Fibroblast of lung (primary cell): ENCODE measurements around the gene RRP12. TPM values are rescaled to one million over a fixed set of nuclear protein-coding genes. Genes with fewer than 3 reads are reported as not detected.

Experiments
- DNase-seq, 2 donors: peaks; one replicate each; pipeline versions ENCODE4 v3.0.0 to v3.0.0-alpha.2; 2010; ENCODE audit warnings: low read depth in 2 of 2
- H2AFZ ChIP-seq: 2 replicates; pipeline ENCODE4 v1.5.1; 2012; ENCODE audit warnings: low read length, control low read depth, inconsistent platforms
- H3K27ac ChIP-seq: 2 replicates; pipeline ENCODE4 v1.5.1; 2011; ENCODE audit warnings: low read length, control low read depth; ENCODE audit not compliant: insufficient read depth
- H3K27me3 ChIP-seq: 2 replicates; pipeline ENCODE4 v1.5.1; 2011; ENCODE audit warnings: mild to moderate bottlenecking, low read length; ENCODE audit not compliant: control insufficient read depth, insufficient read depth
- H3K36me3 ChIP-seq: 2 replicates; pipeline ENCODE4 v1.5.1; 2011; ENCODE audit warnings: low read length; ENCODE audit not compliant: control insufficient read depth, insufficient read depth
- H3K4me1 ChIP-seq: 2 replicates; pipeline ENCODE4 v1.5.1; 2011; ENCODE audit warnings: low read length; ENCODE audit not compliant: control insufficient read depth, insufficient read depth; ENCODE audit errors: extremely low read depth
- H3K4me2 ChIP-seq: 2 replicates; pipeline ENCODE4 v1.5.1; 2011; ENCODE audit warnings: low read length, control low read depth; ENCODE audit not compliant: insufficient read depth; ENCODE audit errors: extremely low read depth
- H3K4me3 ChIP-seq, 4 experiments: fragments of 200-600 bp in 1 of 4; sonication (generic) in 1 of 4; replicated peaks in 1 of 4; 2 replicates each; pipeline ENCODE4 v1.5.1; 2011 to 2016; ENCODE audit warnings: low read length in 4 of 4, low read depth in 3 of 4, mild to moderate bottlenecking in 3 of 4, control low read depth in 2 of 4, inconsistent platforms in 1 of 4, mixed read lengths in 1 of 4; ENCODE audit not compliant: insufficient read depth in 1 of 4; ENCODE audit errors: control extremely low read depth in 1 of 4
- H3K79me2 ChIP-seq: 2 replicates; pipeline ENCODE4 v1.5.1; 2012; ENCODE audit warnings: mild to moderate bottlenecking, low read length, inconsistent platforms; ENCODE audit not compliant: control insufficient read depth, insufficient read depth
- H3K9ac ChIP-seq: 2 replicates; pipeline ENCODE4 v1.5.1; 2011; ENCODE audit warnings: mild to moderate bottlenecking, low read length, control low read depth; ENCODE audit not compliant: insufficient read depth
- H3K9me3 ChIP-seq: 2 replicates; pipeline ENCODE4 v1.5.1; 2012; ENCODE audit warnings: low read depth, low read length; ENCODE audit not compliant: control insufficient read depth, insufficient read depth
- H4K20me1 ChIP-seq: 2 replicates; pipeline ENCODE4 v1.5.1; 2011; ENCODE audit warnings: low read length; ENCODE audit not compliant: control insufficient read depth, insufficient read depth; ENCODE audit errors: extremely low read depth
- CTCF ChIP-seq, 2 donors: IDR thresholded peaks in 1 of 2; conservative IDR thresholded peaks in 1 of 2; 1 replicate in 1 of 2; 2 replicates in 1 of 2; pipeline ENCODE4 v1.5.1; 2011 to 2012; ENCODE audit warnings: low read length in 2 of 2, control low read depth in 1 of 2, inconsistent platforms in 1 of 2, low read depth in 1 of 2, mild to moderate bottlenecking in 1 of 2
- EZH2 ChIP-seq: IDR thresholded peaks from 2 replicates; pipeline ENCODE4 v1.5.1; 2012; ENCODE audit warnings: low read length, control low read depth, mild to moderate bottlenecking; ENCODE audit errors: missing control alignments
- polyA plus RNA-seq, 2 donors: library from polyadenylated mRNA; depleted of rRNA in 1 of 2; stranded (reverse) in 1 of 2; unstranded in 1 of 2; fragments of >200 nt; gene quantifications; 2 replicates each; pipeline ENCODE4 v1.2.1, GENCODE V29; 2011 to 2012; ENCODE audit warnings: missing spikeins in 1 of 2
- total RNA-seq: library from RNA; depleted of rRNA; stranded (reverse); fragments of >200 nt; gene quantifications from 2 replicates; pipeline ENCODE4 v1.2.1, GENCODE V29; 2014

RRP12 gene
- total and polyA plus RNA-seq, 2 donors (not counting 1 experiment from before 2014, with no cell fraction given): 6.1 to 10.7 TPM

DNA sequence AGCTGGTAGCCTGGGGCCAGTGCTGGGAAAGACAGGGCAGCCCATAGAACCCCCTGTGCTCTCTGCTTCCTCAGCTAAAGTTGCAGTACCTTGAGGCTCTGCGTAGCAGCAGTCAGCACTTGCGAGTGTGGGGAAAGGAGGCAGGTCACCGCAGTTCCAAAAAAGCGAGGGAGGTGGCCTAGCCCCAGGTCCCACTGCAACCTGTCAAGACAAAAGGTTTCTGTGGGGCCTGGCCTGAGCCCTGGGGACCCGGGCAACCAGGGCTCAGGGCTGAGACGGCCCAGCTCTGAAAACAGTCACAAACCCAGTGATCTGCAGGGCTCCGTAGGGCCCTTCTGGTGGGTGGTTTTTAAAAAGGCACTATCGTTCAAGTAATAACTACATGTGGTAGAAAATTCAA, 19.5 kb downstream of the RRP12 start:
- H3K9ac ChIP-seq: no peak overlapping the region
- H3K36me3 ChIP-seq: peaks cover 13% of the 10 kb centered on the region
- H3K4me2 ChIP-seq: no peak overlapping the region
- no peaks in the 10 kb centered on the region for H3K9me3 ChIP-seq
- no peak for DNase-seq
- H3K4me1 ChIP-seq: no peaks in the 10 kb centered on the region
- H2AFZ ChIP-seq: no peak overlapping the region
- H3K27ac ChIP-seq: no peak overlapping the region
- no peaks in the 10 kb centered on the region for H4K20me1 ChIP-seq
- H3K4me3 ChIP-seq: no peak overlapping the region
- no peaks in the 10 kb centered on the region for H3K79me2 ChIP-seq
- TF ChIP-seq CTCF (conservative IDR thresholded peaks at IDR 0.05 in 1 of 2, IDR thresholded peaks at IDR 0.05 in 1 of 2; ENCODE audit: low read depth in 1 of 2, low read length in 2 of 2) (no peak), EZH2 (no peak)
- H3K27me3 ChIP-seq: no peaks in the 10 kb centered on the region

DNA sequence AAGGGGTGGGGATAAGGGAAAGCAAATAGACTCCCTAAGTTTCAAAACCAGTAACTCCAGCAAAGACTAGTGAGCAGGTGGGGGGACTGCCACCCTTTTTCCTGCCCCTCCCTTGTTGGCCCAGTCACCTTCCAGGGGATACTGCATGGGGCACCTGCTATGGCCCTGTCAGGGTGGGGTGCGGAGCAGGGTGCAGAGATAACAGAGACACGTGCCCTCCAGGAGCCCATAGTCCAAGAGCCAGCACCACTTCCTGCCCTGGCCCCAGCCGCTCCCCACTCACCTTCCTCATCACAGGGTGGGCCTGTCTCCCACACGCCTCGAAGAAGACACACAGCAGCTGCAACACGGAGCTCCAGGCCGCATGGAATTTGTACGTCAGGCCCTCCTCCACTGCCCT, 20.6 kb downstream of the RRP12 start:
- TF ChIP-seq EZH2 (no peak), CTCF (conservative IDR thresholded peaks at IDR 0.05 in 1 of 2, IDR thresholded peaks at IDR 0.05 in 1 of 2; ENCODE audit: low read depth in 1 of 2, low read length in 2 of 2) (no peak)
- no peaks in the 10 kb centered on the region for H3K27me3 ChIP-seq
- H3K9me3 ChIP-seq: no peaks in the 10 kb centered on the region
- H3K27ac ChIP-seq: no peak overlapping the region
- H2AFZ ChIP-seq: no peak overlapping the region
- H3K36me3 ChIP-seq: peaks cover 10% of the 10 kb centered on the region
- H3K4me1 ChIP-seq: no peaks in the 10 kb centered on the region
- H3K9ac ChIP-seq: no peak overlapping the region
- no peaks in the 10 kb centered on the region for H4K20me1 ChIP-seq
- H3K4me2 ChIP-seq: no peak overlapping the region
- H3K4me3 ChIP-seq: no peak overlapping the region
- DNase-seq: no peak
- H3K79me2 ChIP-seq: no peaks in the 10 kb centered on the region

DNA sequence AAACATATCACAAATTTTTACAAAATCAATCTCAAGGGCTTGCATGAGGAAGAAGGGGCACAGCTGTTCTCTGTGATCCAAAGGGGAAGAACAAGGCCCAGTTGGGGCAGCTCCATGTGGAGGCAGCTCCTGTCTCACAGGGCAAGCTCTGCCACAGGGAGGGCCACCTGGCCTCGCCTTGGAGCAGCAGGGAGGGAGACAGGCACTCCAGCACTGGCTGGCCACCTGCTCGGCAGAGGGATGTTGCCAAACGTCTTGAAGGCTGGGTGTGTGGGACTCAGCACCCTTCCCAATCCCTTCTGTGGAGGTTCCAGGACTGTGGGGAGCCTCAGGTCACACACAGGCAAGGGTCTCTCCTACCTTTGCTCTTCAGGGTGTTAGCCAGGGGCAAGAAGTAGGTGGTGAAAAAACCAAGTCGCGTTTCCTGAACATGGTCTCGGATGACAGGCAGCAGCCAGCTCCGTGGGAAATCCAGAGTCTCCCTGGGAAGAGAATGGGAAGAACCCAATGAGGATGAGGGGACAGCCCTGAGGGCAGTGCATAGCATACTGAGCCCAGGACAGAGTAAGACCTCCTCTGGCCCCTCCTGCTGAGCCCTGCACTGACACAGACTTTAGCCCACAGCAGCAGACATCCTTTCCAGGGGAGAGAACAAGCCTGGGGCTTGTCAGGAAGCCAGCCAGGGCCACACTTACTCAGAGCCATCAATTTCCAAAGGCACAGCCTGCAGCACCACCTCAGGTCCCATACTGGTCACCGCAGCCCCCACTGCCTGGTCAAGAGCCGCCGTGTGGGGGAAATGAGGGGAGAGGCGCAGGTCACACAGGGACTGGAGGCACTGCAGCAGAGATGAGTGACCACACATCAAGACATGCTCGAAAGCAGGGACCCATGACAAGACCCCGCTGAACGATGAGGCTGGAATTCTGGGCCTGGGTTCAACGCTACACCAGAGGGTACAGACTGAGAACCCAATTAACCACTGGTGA, 21.9 kb downstream of the RRP12 start:
- Histone ChIP-seq H3K27ac (no peak overlapping the region), H3K9ac (no peak overlapping the region), H3K27me3 (no peaks in the 10 kb centered on the region), H3K36me3 (peaks cover 7% of the 10 kb centered on the region), H3K79me2 (no peaks in the 10 kb centered on the region), H3K4me1 (no peaks in the 10 kb centered on the region), H2AFZ (no peak overlapping the region), H3K4me3 (no peak overlapping the region), H3K4me2 (no peak overlapping the region), H3K9me3 (no peaks in the 10 kb centered on the region), H4K20me1 (no peaks in the 10 kb centered on the region)
- TF ChIP-seq EZH2: no peak
- DNase-seq: no peak
